OCI-LY3 (cell line): ENCODE measurements around the gene RNF34.

Source experiments
- CTCF ChIP-seq: fragments of 200-600, 300-600 bp; sonication (generic); IDR thresholded peaks from 2 replicates; pipeline ENCODE4 v1.5.1; 2014; ENCODE audit warnings: antibody characterized with exemption, low read length, low read depth
- EZH2phosphoT487 ChIP-seq: fragments of 200-600 bp; shearing (Covaris generic); IDR thresholded peaks from 2 replicates; pipeline ENCODE4 v1.6.1; 2018; ENCODE audit warnings: antibody characterized with exemption, mixed run types, low read depth

- TF ChIP-seq CTCF (no peak), EZH2phosphoT487 (no peak)
These were observed 17.9 kb downstream of the RNF34 start for GRCh38 chr12:121417847-121418246.
